SW 1271 (cell line): ENCODE data around the gene PLA2G4E.

Source experiments
- DNase-seq, 2 experiments: peaks; one replicate each; lab custom pipeline; 2025; lab: John Stamatoyannopoulos, UW

Gene PLA2G4E

GRCh38 chr15:41975669-41976068 lies 45.2 kb downstream of the PLA2G4E start:
- no peak for DNase-seq

GRCh38 chr15:41974041-41974440 lies 46.8 kb downstream of the PLA2G4E start:
- DNase-seq = no peak

- peak; percentile 94 to 95 for DNase-seq
Observed at GRCh38 chr15:41972253-41973242, 48.3 kb downstream of the PLA2G4E start, which contains the start of gene EHD4. TSS of gene EHD4 (minus strand) at chr15:41972557. CDS start at chr15:41972494, 63 bp downstream.

- DNase-seq = no peak
Observed at GRCh38 chr15:41971895-41972252, 49.0 kb downstream of the PLA2G4E start.

- DNase-seq = peak; percentile 21 to 71
Observed at GRCh38 chr15:41971089-41971894, 49.5 kb downstream of the PLA2G4E start.

GRCh38 chr15:41970456-41970855 lies 50.4 kb downstream of the PLA2G4E start:
- no peak for DNase-seq

- no peak for DNase-seq
Observed at GRCh38 chr15:41969851-41970431, 50.9 kb downstream of the PLA2G4E start.

- no peak for DNase-seq
Observed at GRCh38 chr15:41968701-41969100, 52.1 kb downstream of the PLA2G4E start.

- DNase-seq = no peak
Observed at GRCh38 chr15:41967506-41968206, 53.2 kb downstream of the PLA2G4E start.

- no peak for DNase-seq
Observed at GRCh38 chr15:41966920-41967465, 53.8 kb downstream of the PLA2G4E start.

- no peak for DNase-seq
Observed at GRCh38 chr15:41966414-41966812, 54.4 kb downstream of the PLA2G4E start.

GRCh38 chr15:41965441-41966413 lies 55.1 kb downstream of the PLA2G4E start:
- DNase-seq = no peak

- DNase-seq = no peak
Observed at GRCh38 chr15:41961595-41962202, 59.1 kb downstream of the PLA2G4E start.

- DNase-seq = no peak
Observed at GRCh38 chr15:41961001-41961518, 59.8 kb downstream of the PLA2G4E start.

GRCh38 chr15:41958002-41958420 lies 62.8 kb downstream of the PLA2G4E start:
- DNase-seq = no peak

- DNase-seq = no peak
Observed at GRCh38 chr15:41957021-41957897, 63.6 kb downstream of the PLA2G4E start.

- no peak for DNase-seq
Observed at GRCh38 chr15:41955807-41956525, 64.9 kb downstream of the PLA2G4E start.

GRCh38 chr15:41955100-41955499 lies 65.7 kb downstream of the PLA2G4E start:
- DNase-seq = no peak
